Lower leg skin (tissue), 3 donors: ENCODE measurements around the gene MTA3.

Experiments used
- POLR2A ChIP-seq, 2 donors: fragments of 450-650 bp; IDR thresholded peaks; one replicate each; pipeline ENCODE4 v1.6.1; 2016 to 2017; ENCODE audit warnings: antibody characterized with exemption in 2 of 2, mild to moderate bottlenecking in 1 of 2, moderate library complexity in 1 of 2
- TF ChIP-seq, protein P1 (sequence below), 3 donors: fragments of 450-650 bp; IDR thresholded peaks; one replicate each; pipeline ENCODE4 v1.5.1; 2016; ENCODE audit warnings: antibody characterized with exemption in 3 of 3, mild to moderate bottlenecking in 3 of 3, moderate library complexity in 2 of 3

DNA sequence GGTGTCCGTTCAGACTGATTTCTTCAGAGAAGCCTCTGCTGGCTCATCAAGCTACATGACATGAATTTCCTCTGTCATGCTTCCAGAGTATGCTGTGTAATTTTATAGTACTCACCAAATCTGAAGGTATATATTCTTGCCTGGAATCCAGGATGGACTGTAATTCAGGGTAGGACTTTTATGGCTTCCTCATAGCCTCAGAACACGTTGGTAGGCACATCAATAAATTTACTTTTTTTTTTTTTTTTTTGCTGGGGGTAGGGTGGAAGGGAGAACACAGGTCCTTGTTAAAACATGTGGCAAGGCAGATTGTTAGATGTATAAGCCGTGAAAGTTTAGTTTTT lies 34.4 kb downstream of the MTA3 start:
- TF ChIP-seq, protein P1, sequence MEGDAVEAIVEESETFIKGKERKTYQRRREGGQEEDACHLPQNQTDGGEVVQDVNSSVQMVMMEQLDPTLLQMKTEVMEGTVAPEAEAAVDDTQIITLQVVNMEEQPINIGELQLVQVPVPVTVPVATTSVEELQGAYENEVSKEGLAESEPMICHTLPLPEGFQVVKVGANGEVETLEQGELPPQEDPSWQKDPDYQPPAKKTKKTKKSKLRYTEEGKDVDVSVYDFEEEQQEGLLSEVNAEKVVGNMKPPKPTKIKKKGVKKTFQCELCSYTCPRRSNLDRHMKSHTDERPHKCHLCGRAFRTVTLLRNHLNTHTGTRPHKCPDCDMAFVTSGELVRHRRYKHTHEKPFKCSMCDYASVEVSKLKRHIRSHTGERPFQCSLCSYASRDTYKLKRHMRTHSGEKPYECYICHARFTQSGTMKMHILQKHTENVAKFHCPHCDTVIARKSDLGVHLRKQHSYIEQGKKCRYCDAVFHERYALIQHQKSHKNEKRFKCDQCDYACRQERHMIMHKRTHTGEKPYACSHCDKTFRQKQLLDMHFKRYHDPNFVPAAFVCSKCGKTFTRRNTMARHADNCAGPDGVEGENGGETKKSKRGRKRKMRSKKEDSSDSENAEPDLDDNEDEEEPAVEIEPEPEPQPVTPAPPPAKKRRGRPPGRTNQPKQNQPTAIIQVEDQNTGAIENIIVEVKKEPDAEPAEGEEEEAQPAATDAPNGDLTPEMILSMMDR (IDR thresholded peaks at IDR 0.05), result no peak
- no peak for TF ChIP-seq POLR2A (IDR thresholded peaks at IDR 0.05)
